ENCODE data around the gene SLC13A2.

GRCh38 chr17:28425206-28425605 is 48.2 kb upstream of the SLC13A2 start:
- no peak for TF ChIP-seq CTCF (IDR thresholded peaks at IDR 0.05)
- no peak for TF ChIP-seq REST (IDR thresholded peaks at IDR 0.05; ENCODE audit: insufficient read depth in 1 of 2, low read depth in 2 of 2, low read length in 1 of 2)
- TF ChIP-seq POLR2AphosphoS5 (IDR thresholded peaks at IDR 0.05; ENCODE audit: low read depth, low read length), result no peak
- no peak for TF ChIP-seq TCF7L2 (IDR thresholded peaks at IDR 0.05; ENCODE audit: low read depth, low read length)
- TF ChIP-seq SIN3A (IDR thresholded peaks at IDR 0.05; ENCODE audit: borderline replicate concordance, insufficient read depth, low read depth, low read length), result no peak
